Measurements from ENCODE around the gene FBLN5.

The FBLN5 gene

GRCh38 chr14:91831337-91831736, 116.2 kb downstream of the FBLN5 start:
- no CpG with 5 or more reads among the region's 1 CpG for WGBS
- Histone ChIP-seq H3K14ac (ENCODE audit: low read length in 2 of 2) (no peak overlapping the region), H3K4me1 (ENCODE audit: control insufficient read depth, insufficient read depth, low read depth, low read length) (peaks cover 6% of the 10 kb centered on the region), H3K9me3 (ENCODE audit: control insufficient read depth, low read length) (no peaks in the 10 kb centered on the region), H2BK12ac (ENCODE audit: low read length in 2 of 2) (no peak overlapping the region), H2AFZ (ENCODE audit: low read depth, low read length) (no peak overlapping the region), H3K79me1 (replicated peaks; ENCODE audit: low read length, poor library complexity, severe bottlenecking) (no peaks in the 10 kb centered on the region), H3K4me2 (ENCODE audit: low read length, poor library complexity, severe bottlenecking) (no peak overlapping the region), H3K9ac (ENCODE audit: low read length) (no peak overlapping the region), H3K27me3 (ENCODE audit: control insufficient read depth in 1 of 2, insufficient read depth in 1 of 2, low read length in 2 of 2) (peaks cover 17 to 23% of the 10 kb centered on the region in 2 experiments), H4K91ac (ENCODE audit: low read length) (no peak overlapping the region), H2BK5ac (ENCODE audit: low read depth, low read length, poor library complexity, severe bottlenecking) (no peak overlapping the region), H2BK120ac (ENCODE audit: low read depth, low read length) (no peak overlapping the region), H3K4ac (ENCODE audit: low read depth in 1 of 2, low read length in 2 of 2) (no peak overlapping the region), H3K4me3 (ENCODE audit: insufficient read depth in 1 of 2, low read depth in 1 of 2, low read length in 2 of 2) (no peak overlapping the region), H2AK5ac (ENCODE audit: low read length, severe bottlenecking) (no peak overlapping the region), H2BK15ac (ENCODE audit: low read depth, poor library complexity, severe bottlenecking) (no peak overlapping the region), H4K8ac (ENCODE audit: low read length) (no peak overlapping the region), H3K27ac (ENCODE audit: low read length, poor library complexity, severe bottlenecking) (no peak overlapping the region), H3K23ac (ENCODE audit: low read length in 2 of 2) (no peak overlapping the region), H3K18ac (ENCODE audit: low read depth in 1 of 2, low read length in 2 of 2) (no peak overlapping the region), H3K36me3 (ENCODE audit: control insufficient read depth in 1 of 2, insufficient read depth in 2 of 2, low read depth in 1 of 2, low read length in 2 of 2) (no peaks in the 10 kb centered on the region)
- DNase-seq: no peak

- no peak for DNase-seq
- no peak overlapping the region for H2BK15ac ChIP-seq (ENCODE audit: low read depth, poor library complexity, severe bottlenecking)
Observed at GRCh38 chr14:91830777-91831176, 116.7 kb downstream of the FBLN5 start.

DNA sequence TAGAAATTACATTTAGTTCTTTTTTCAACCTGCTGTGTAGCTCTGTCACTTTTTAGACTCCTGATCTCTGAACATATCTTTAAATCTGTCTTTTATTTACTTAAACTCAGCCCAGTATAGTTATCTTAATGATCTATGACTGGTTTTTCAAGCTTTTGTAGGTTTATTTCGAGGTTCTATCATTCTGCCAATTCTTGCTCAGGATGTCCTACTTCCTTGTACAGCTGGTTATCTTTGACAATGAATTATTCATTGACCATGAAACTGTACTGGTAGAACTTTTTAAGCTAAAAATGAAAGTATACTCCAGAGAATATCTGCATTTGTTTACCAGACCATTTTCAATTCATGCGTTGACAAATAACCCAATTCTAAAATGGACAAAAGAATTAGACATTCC, 118.0 kb downstream of the FBLN5 start:
- H3K4ac ChIP-seq (ENCODE audit: low read depth in 1 of 2, low read length in 2 of 2): no peak overlapping the region
- peaks cover 3 to 10% of the 10 kb centered on the region in 2 experiments for H3K27me3 ChIP-seq (ENCODE audit: control insufficient read depth in 1 of 2, insufficient read depth in 1 of 2, low read length in 2 of 2)
- H3K9ac ChIP-seq (ENCODE audit: low read length): no peak overlapping the region
- WGBS: 95% methylated on average over 1 of the region's 2 CpGs
- no peak overlapping the region for H2AK5ac ChIP-seq (ENCODE audit: low read length, severe bottlenecking)
- H2BK120ac ChIP-seq (ENCODE audit: low read depth, low read length): no peak overlapping the region
- DNase-seq: no peak
- H3K4me3 ChIP-seq (ENCODE audit: insufficient read depth in 1 of 2, low read depth in 1 of 2, low read length in 2 of 2): no peak overlapping the region
- H3K4me1 ChIP-seq (ENCODE audit: control insufficient read depth, insufficient read depth, low read depth, low read length): no peaks in the 10 kb centered on the region
- H2BK5ac ChIP-seq (ENCODE audit: low read depth, low read length, poor library complexity, severe bottlenecking): no peak overlapping the region
- H4K8ac ChIP-seq (ENCODE audit: low read length): no peak overlapping the region
- H4K91ac ChIP-seq (ENCODE audit: low read length): no peak overlapping the region
- H3K4me2 ChIP-seq (ENCODE audit: low read length, poor library complexity, severe bottlenecking): no peak overlapping the region
- no peak overlapping the region for H2BK15ac ChIP-seq (ENCODE audit: low read depth, poor library complexity, severe bottlenecking)
- no peak overlapping the region for H3K18ac ChIP-seq (ENCODE audit: low read depth in 1 of 2, low read length in 2 of 2)
- H3K14ac ChIP-seq (ENCODE audit: low read length in 2 of 2): no peak overlapping the region
- H3K9me3 ChIP-seq (ENCODE audit: control insufficient read depth, low read length): no peaks in the 10 kb centered on the region
- H3K36me3 ChIP-seq (ENCODE audit: control insufficient read depth in 1 of 2, insufficient read depth in 2 of 2, low read depth in 1 of 2, low read length in 2 of 2): no peaks in the 10 kb centered on the region
- no peak overlapping the region for H3K27ac ChIP-seq (ENCODE audit: low read length, poor library complexity, severe bottlenecking)
- no peak overlapping the region for H2BK12ac ChIP-seq (ENCODE audit: low read length in 2 of 2)
- H2AFZ ChIP-seq (ENCODE audit: low read depth, low read length): no peak overlapping the region
- H3K79me1 ChIP-seq (replicated peaks; ENCODE audit: low read length, poor library complexity, severe bottlenecking): no peaks in the 10 kb centered on the region
- H3K23ac ChIP-seq (ENCODE audit: low read length in 2 of 2): no peak overlapping the region

More at GRCh38 chr14:91830777-91831176, 116.7 kb downstream of the FBLN5 start:
- Histone ChIP-seq H3K4me1 (ENCODE audit: control insufficient read depth, insufficient read depth, low read depth, low read length) (peaks cover under 1% of the 10 kb centered on the region), H3K4ac (ENCODE audit: low read depth in 1 of 2, low read length in 2 of 2) (no peak overlapping the region), H3K9me3 (ENCODE audit: control insufficient read depth, low read length) (no peaks in the 10 kb centered on the region), H3K4me2 (ENCODE audit: low read length, poor library complexity, severe bottlenecking) (no peak overlapping the region), H3K79me1 (replicated peaks; ENCODE audit: low read length, poor library complexity, severe bottlenecking) (no peaks in the 10 kb centered on the region), H3K27ac (ENCODE audit: low read length, poor library complexity, severe bottlenecking) (no peak overlapping the region), H2AFZ (ENCODE audit: low read depth, low read length) (no peak overlapping the region), H3K27me3 (ENCODE audit: control insufficient read depth in 1 of 2, insufficient read depth in 1 of 2, low read length in 2 of 2) (peaks cover 13 to 18% of the 10 kb centered on the region in 2 experiments), H3K18ac (ENCODE audit: low read depth in 1 of 2, low read length in 2 of 2) (no peak overlapping the region), H3K23ac (ENCODE audit: low read length in 2 of 2) (no peak overlapping the region), H2BK12ac (ENCODE audit: low read length in 2 of 2) (no peak overlapping the region), H2BK5ac (ENCODE audit: low read depth, low read length, poor library complexity, severe bottlenecking) (no peak overlapping the region), H3K4me3 (ENCODE audit: insufficient read depth in 1 of 2, low read depth in 1 of 2, low read length in 2 of 2) (no peak overlapping the region), H4K8ac (ENCODE audit: low read length) (no peak overlapping the region), H3K14ac (ENCODE audit: low read length in 2 of 2) (no peak overlapping the region), H2BK120ac (ENCODE audit: low read depth, low read length) (no peak overlapping the region), H3K9ac (ENCODE audit: low read length) (no peak overlapping the region), H3K36me3 (ENCODE audit: control insufficient read depth in 1 of 2, insufficient read depth in 2 of 2, low read depth in 1 of 2, low read length in 2 of 2) (no peaks in the 10 kb centered on the region), H4K91ac (ENCODE audit: low read length) (no peak overlapping the region), H2AK5ac (ENCODE audit: low read length, severe bottlenecking) (no peak overlapping the region)
- 45% methylated on average over 2 of the region's 3 CpGs for WGBS

- H2BK12ac ChIP-seq (ENCODE audit: low read length in 2 of 2): no peak overlapping the region
- H2AFZ ChIP-seq (ENCODE audit: low read depth, low read length): no peak overlapping the region
- no peak overlapping the region for H2BK120ac ChIP-seq (ENCODE audit: low read depth, low read length)
- no peak overlapping the region for H3K27ac ChIP-seq (ENCODE audit: low read length, poor library complexity, severe bottlenecking)
- WGBS: no CpG with 5 or more reads among the region's 1 CpG
- no peak overlapping the region for H3K4me2 ChIP-seq (ENCODE audit: low read length, poor library complexity, severe bottlenecking)
- no peak overlapping the region for H3K4ac ChIP-seq (ENCODE audit: low read depth in 1 of 2, low read length in 2 of 2)
- no peak overlapping the region for H4K8ac ChIP-seq (ENCODE audit: low read length)
- H3K14ac ChIP-seq (ENCODE audit: low read length in 2 of 2): no peak overlapping the region
- no peak overlapping the region for H2AK5ac ChIP-seq (ENCODE audit: low read length, severe bottlenecking)
- H3K4me1 ChIP-seq (ENCODE audit: control insufficient read depth, insufficient read depth, low read depth, low read length): no peaks in the 10 kb centered on the region
- H3K79me1 ChIP-seq (replicated peaks; ENCODE audit: low read length, poor library complexity, severe bottlenecking): no peaks in the 10 kb centered on the region
- no peaks in the 10 kb centered on the region for H3K9me3 ChIP-seq (ENCODE audit: control insufficient read depth, low read length)
- H3K27me3 ChIP-seq (ENCODE audit: control insufficient read depth in 1 of 2, insufficient read depth in 1 of 2, low read length in 2 of 2): peaks cover 0 to 4% of the 10 kb centered on the region in 2 experiments
- no peak overlapping the region for H3K4me3 ChIP-seq (ENCODE audit: insufficient read depth in 1 of 2, low read depth in 1 of 2, low read length in 2 of 2)
- no peak overlapping the region for H3K9ac ChIP-seq (ENCODE audit: low read length)
- H2BK5ac ChIP-seq (ENCODE audit: low read depth, low read length, poor library complexity, severe bottlenecking): no peak overlapping the region
- H3K23ac ChIP-seq (ENCODE audit: low read length in 2 of 2): no peak overlapping the region
- H3K36me3 ChIP-seq (ENCODE audit: control insufficient read depth in 1 of 2, insufficient read depth in 2 of 2, low read depth in 1 of 2, low read length in 2 of 2): no peaks in the 10 kb centered on the region
- no peak overlapping the region for H3K18ac ChIP-seq (ENCODE audit: low read depth in 1 of 2, low read length in 2 of 2)
- H2BK15ac ChIP-seq (ENCODE audit: low read depth, poor library complexity, severe bottlenecking): no peak overlapping the region
- no peak overlapping the region for H4K91ac ChIP-seq (ENCODE audit: low read length)
- no peak for DNase-seq
Observed at GRCh38 chr14:91827746-91828145, 119.7 kb downstream of the FBLN5 start.
